Nephron progenitor cell (in vitro differentiated cells): ENCODE data around the gene CPLANE1.

Source experiments
- DNase-seq: peaks from one replicate; pipeline ENCODE4 v3.0.0; 2021
- H3K27ac Mint-ChIP-seq: 2 replicates; pipeline ENCODE4 v1.8.0; 2021; ENCODE audit warnings: mild to moderate bottlenecking, moderate library complexity, mixed read lengths
- H3K27me3 Mint-ChIP-seq: 2 replicates; pipeline ENCODE4 v1.8.0; 2021; ENCODE audit warnings: mild to moderate bottlenecking, low read depth, mixed read lengths; ENCODE audit not compliant: poor library complexity
- H3K36me3 Mint-ChIP-seq: 2 replicates; pipeline ENCODE4 v1.8.0; 2021; ENCODE audit warnings: low read depth, mixed read lengths
- H3K4me1 Mint-ChIP-seq: 2 replicates; pipeline ENCODE4 v1.8.0; 2021; ENCODE audit warnings: mixed read lengths
- H3K4me3 Mint-ChIP-seq: 2 replicates; pipeline ENCODE4 v1.8.0; 2021; ENCODE audit warnings: mild to moderate bottlenecking, moderate library complexity, mixed read lengths
- H3K9me3 Mint-ChIP-seq: 2 replicates; pipeline ENCODE4 v1.8.0; 2021; ENCODE audit warnings: mild to moderate bottlenecking, moderate library complexity, mixed read lengths
- TF ChIP-seq, protein P1 (sequence below): fragments of 200-600 bp; sonication (generic); IDR thresholded peaks from 2 replicates; pipeline ENCODE4 v1.5.0; 2021; ENCODE audit warnings: antibody characterized with exemption

CPLANE1 gene

DNA sequence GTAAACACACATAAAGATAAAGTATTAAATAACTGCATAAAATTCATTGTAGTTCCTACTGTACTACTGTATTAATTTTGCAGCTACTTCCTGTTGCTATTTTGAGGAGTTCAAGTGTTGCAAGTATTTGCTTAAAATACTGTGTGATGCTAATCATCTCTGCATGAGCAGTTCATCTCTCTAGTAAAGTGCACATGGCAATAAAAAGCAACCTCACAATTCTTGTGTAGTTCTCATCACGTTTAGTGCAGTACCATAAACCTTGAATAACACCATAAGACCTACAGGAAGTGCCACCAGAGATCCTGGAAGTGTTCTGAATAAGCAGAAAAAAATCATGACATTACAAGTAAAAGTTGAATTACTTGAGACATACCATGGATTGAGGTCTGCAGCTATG is 34.6 kb downstream of the CPLANE1 start:
- DNase-seq, result no peak
- Mint-ChIP-seq H3K27ac (no peak overlapping the region), H3K4me3 (no peak overlapping the region), H3K27me3 (no peaks in the 10 kb centered on the region), H3K9me3 (no peaks in the 10 kb centered on the region), H3K36me3 (peaks cover 35% of the 10 kb centered on the region), H3K4me1 (no peaks in the 10 kb centered on the region)
- TF ChIP-seq, protein P1, sequence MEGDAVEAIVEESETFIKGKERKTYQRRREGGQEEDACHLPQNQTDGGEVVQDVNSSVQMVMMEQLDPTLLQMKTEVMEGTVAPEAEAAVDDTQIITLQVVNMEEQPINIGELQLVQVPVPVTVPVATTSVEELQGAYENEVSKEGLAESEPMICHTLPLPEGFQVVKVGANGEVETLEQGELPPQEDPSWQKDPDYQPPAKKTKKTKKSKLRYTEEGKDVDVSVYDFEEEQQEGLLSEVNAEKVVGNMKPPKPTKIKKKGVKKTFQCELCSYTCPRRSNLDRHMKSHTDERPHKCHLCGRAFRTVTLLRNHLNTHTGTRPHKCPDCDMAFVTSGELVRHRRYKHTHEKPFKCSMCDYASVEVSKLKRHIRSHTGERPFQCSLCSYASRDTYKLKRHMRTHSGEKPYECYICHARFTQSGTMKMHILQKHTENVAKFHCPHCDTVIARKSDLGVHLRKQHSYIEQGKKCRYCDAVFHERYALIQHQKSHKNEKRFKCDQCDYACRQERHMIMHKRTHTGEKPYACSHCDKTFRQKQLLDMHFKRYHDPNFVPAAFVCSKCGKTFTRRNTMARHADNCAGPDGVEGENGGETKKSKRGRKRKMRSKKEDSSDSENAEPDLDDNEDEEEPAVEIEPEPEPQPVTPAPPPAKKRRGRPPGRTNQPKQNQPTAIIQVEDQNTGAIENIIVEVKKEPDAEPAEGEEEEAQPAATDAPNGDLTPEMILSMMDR, result no peak

DNA sequence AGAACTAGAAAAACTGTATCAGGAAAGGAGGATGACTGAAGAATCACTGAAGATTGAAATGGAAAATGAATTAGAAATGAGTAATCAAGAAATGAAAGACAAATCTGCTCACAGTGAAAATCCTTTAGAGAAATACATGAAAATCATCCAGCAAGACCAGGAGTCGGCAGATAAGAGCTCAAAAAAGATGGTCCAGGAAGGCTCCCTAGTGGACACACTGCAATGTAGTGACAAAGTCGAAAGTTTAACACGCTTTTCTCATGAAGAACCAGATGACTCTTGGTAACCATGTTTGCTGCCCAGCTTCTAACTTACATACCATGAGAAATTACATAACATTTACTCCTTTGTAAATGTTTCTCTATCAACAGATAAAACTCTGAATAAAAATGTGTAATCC is 37.1 kb downstream of the CPLANE1 start:
- no peaks in the 10 kb centered on the region for H3K9me3 Mint-ChIP-seq
- H3K4me3 Mint-ChIP-seq, result no peak overlapping the region
- no peaks in the 10 kb centered on the region for H3K27me3 Mint-ChIP-seq
- TF ChIP-seq, protein P1, result no peak
- no peaks in the 10 kb centered on the region for H3K4me1 Mint-ChIP-seq
- H3K36me3 Mint-ChIP-seq, result peaks cover 46% of the 10 kb centered on the region
- no peak overlapping the region for H3K27ac Mint-ChIP-seq
- no peak for DNase-seq

DNA sequence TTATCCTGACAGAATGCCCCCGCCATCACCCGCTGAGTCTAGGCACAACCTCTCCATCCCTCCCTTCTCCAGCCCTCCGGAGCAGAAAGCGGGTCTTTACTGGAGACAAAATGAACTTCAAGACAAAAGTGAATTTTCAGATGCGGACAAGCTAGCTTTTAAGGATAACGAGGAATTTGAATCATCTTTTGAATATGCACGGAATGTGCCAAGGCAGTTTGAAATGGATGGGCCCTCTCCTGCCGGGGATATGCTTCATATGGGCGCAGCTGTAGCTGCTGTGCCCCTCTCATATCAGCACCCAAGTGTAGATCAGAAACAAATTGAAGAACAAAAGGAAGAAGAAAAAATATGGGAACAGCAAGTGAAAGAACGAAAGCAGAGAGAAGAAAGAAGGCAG is 37.5 kb downstream of the CPLANE1 start:
- H3K36me3 Mint-ChIP-seq, result peaks cover 46% of the 10 kb centered on the region
- TF ChIP-seq, protein P1, result no peak
- H3K4me1 Mint-ChIP-seq, result no peaks in the 10 kb centered on the region
- no peaks in the 10 kb centered on the region for H3K9me3 Mint-ChIP-seq
- no peak overlapping the region for H3K27ac Mint-ChIP-seq
- H3K4me3 Mint-ChIP-seq, result no peak overlapping the region
- no peak for DNase-seq
- no peaks in the 10 kb centered on the region for H3K27me3 Mint-ChIP-seq

DNA sequence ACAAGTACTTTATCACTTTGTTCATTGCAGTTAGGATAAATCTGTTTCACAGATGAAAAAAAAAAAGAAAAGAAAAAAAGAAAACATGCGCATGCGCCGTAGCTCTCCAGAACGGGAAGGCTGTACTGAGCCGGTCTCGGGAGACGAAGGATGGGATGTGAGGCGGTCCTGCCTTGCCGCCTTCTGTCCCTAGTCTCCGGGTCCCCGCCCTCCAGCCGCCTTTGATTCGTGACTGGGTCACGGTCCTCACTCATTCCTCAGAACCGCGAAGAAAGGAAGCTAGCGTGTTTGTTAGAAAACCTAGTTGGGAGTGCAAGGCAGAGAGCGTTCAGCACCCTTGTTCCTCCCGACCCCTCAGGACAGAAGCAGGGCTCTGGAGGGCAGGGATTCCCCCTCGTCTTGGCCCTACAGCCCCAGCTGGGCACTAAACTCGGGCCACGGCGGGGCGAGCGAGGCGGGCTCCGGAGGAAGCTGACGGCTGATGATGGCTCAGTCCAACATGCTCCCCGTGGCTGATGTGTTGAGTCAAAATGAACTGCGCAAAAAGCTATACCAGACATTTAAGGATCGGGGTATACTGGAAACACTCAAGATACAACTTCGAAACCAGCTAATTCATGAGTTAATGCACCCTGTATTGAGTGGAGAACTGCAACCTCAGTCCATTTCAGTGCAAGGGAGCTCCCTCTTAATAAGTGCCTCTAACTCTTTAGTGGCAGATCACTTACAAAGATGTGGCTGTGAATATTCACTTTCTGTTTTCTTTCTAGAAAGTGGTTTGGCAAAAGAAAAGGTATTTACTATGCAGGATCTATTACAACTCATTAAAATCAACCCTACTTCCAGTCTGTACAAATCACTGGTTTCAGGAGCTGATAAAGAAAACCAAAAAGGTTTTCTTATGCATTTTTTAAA is 40.0 kb downstream of the CPLANE1 start:
- Mint-ChIP-seq H3K9me3 (no peaks in the 10 kb centered on the region), H3K27ac (no peak overlapping the region), H3K36me3 (peaks cover 56% of the 10 kb centered on the region), H3K4me3 (no peak overlapping the region), H3K27me3 (no peaks in the 10 kb centered on the region), H3K4me1 (no peaks in the 10 kb centered on the region)
- DNase-seq, result no peak
- TF ChIP-seq, protein P1, result no peak

DNA sequence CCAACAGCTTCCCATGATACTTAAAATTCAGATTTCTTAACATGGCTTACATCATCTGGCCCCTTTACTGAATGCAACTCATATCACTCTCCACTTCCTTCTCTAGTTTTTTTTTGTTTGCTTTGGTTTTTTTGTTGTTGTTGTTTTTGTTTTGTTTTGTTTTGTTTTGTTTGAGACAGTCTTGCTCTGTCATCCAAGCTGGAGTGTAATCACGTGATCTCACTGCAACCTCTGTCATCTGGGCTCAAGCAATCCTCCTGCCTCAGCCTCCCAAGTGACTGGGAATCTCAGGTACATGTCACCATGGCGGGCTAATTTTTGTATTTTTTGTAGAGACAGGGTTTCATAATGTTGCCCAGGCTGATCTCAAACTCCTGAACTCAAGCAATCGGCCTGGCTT is 41.4 kb downstream of the CPLANE1 start:
- H3K9me3 Mint-ChIP-seq, result no peaks in the 10 kb centered on the region
- H3K27me3 Mint-ChIP-seq, result no peaks in the 10 kb centered on the region
- H3K27ac Mint-ChIP-seq, result peak overlapping the region; percentile 10
- no peak overlapping the region for H3K4me3 Mint-ChIP-seq
- TF ChIP-seq, protein P1, result no peak
- H3K36me3 Mint-ChIP-seq, result peaks cover 56% of the 10 kb centered on the region
- no peak for DNase-seq
- H3K4me1 Mint-ChIP-seq, result no peaks in the 10 kb centered on the region

DNA sequence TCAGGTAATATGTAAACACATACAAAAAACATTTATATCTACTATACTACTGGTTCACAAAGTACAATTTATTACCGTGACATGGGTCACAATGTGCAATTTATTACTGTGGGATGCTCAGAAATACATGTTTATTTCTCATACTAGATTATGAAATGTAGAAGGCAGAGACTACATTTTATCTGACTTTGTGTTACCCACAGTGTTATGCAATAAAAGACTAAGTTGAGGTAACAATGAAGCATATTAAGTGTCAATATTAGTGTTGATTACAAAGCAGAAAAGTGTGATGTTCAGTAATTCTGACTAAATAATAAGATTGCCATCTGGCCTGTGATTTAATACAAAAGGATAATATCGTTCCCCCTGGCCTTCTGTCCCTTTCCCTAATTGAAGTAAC is 42.4 kb downstream of the CPLANE1 start:
- no peak overlapping the region for H3K27ac Mint-ChIP-seq
- TF ChIP-seq, protein P1, result no peak
- peaks cover 51% of the 10 kb centered on the region for H3K36me3 Mint-ChIP-seq
- no peak for DNase-seq
- no peaks in the 10 kb centered on the region for H3K27me3 Mint-ChIP-seq
- no peak overlapping the region for H3K4me3 Mint-ChIP-seq
- no peaks in the 10 kb centered on the region for H3K4me1 Mint-ChIP-seq
- H3K9me3 Mint-ChIP-seq, result no peaks in the 10 kb centered on the region
